ENCODE results near the gene NEUROG1.

NEUROG1 gene

GRCh38 chr5:135571902-135572301 is 36.1 kb upstream of the NEUROG1 start:
- Histone ChIP-seq H3K36me3 (ENCODE audit: insufficient read depth, low read length) (no peaks in the 10 kb centered on the region), H3K9me2 (ENCODE audit: low read depth, low read length) (no peaks in the 10 kb centered on the region), H3K27ac (ENCODE audit: low read depth, low read length, poor library complexity, severe bottlenecking) (no peak overlapping the region), H3K27me3 (ENCODE audit: insufficient read depth, low read length) (no peaks in the 10 kb centered on the region; the same call in 1 of the 2 replicates), H4K20me1 (ENCODE audit: insufficient read depth, low read length) (no peaks in the 10 kb centered on the region), H2AFZ (ENCODE audit: low read length) (no peak overlapping the region), H3K9ac (ENCODE audit: low read length) (no peak overlapping the region), H3F3A (ENCODE audit: insufficient read depth, low read length) (no peaks in the 10 kb centered on the region), H3K4me3 (ENCODE audit: low read depth, low read length, poor library complexity, severe bottlenecking) (no peak overlapping the region), H3K9me3 (ENCODE audit: low read length) (no peaks in the 10 kb centered on the region), H3K4me1 (ENCODE audit: insufficient read depth, low read length, severe bottlenecking) (no peaks in the 10 kb centered on the region), H3K79me2 (ENCODE audit: insufficient read depth, low read length) (no peaks in the 10 kb centered on the region), H3K4me2 (ENCODE audit: low read length) (no peak overlapping the region)
- TF ChIP-seq CTCF (IDR thresholded peaks at IDR 0.05; ENCODE audit: low read length), result no peak
- TF ChIP-seq EZH2 (IDR thresholded peaks at IDR 0.05; ENCODE audit: borderline replicate concordance, low read length), result no peak

- Histone ChIP-seq H3K36me3 (ENCODE audit: insufficient read depth, low read length) (no peaks in the 10 kb centered on the region), H3K27ac (ENCODE audit: low read depth, low read length, poor library complexity, severe bottlenecking) (no peak overlapping the region), H3K9ac (ENCODE audit: low read length) (no peak overlapping the region), H3K4me2 (ENCODE audit: low read length) (no peak overlapping the region), H3F3A (ENCODE audit: insufficient read depth, low read length) (no peaks in the 10 kb centered on the region), H3K4me3 (ENCODE audit: low read depth, low read length, poor library complexity, severe bottlenecking) (no peak overlapping the region), H3K4me1 (ENCODE audit: insufficient read depth, low read length, severe bottlenecking) (no peaks in the 10 kb centered on the region), H3K27me3 (ENCODE audit: insufficient read depth, low read length) (no peaks in the 10 kb centered on the region; the same call in 1 of the 2 replicates), H3K79me2 (ENCODE audit: insufficient read depth, low read length) (no peaks in the 10 kb centered on the region), H3K9me3 (ENCODE audit: low read length) (no peaks in the 10 kb centered on the region), H4K20me1 (ENCODE audit: insufficient read depth, low read length) (no peaks in the 10 kb centered on the region), H2AFZ (ENCODE audit: low read length) (no peak overlapping the region), H3K9me2 (ENCODE audit: low read depth, low read length) (no peaks in the 10 kb centered on the region)
- TF ChIP-seq CTCF (IDR thresholded peaks at IDR 0.05; ENCODE audit: low read length) (no peak), EZH2 (IDR thresholded peaks at IDR 0.05; ENCODE audit: borderline replicate concordance, low read length) (no peak)
Measured at GRCh38 chr5:135571066-135571609, 35.4 kb upstream of the NEUROG1 start.

- peak; percentile 4; the same call in 1 of the 2 replicates for TF ChIP-seq CTCF (IDR thresholded peaks at IDR 0.05; ENCODE audit: low read length)
- TF ChIP-seq EZH2 (IDR thresholded peaks at IDR 0.05; ENCODE audit: borderline replicate concordance, low read length), result no peak
- H3K4me2 ChIP-seq (ENCODE audit: low read length), result no peak overlapping the region
- H3K27ac ChIP-seq (ENCODE audit: low read depth, low read length, poor library complexity, severe bottlenecking), result no peak overlapping the region
- no peaks in the 10 kb centered on the region for H3F3A ChIP-seq (ENCODE audit: insufficient read depth, low read length)
- no peaks in the 10 kb centered on the region for H3K79me2 ChIP-seq (ENCODE audit: insufficient read depth, low read length)
- no peaks in the 10 kb centered on the region for H3K36me3 ChIP-seq (ENCODE audit: insufficient read depth, low read length)
- H2AFZ ChIP-seq (ENCODE audit: low read length), result no peak overlapping the region
- H3K9ac ChIP-seq (ENCODE audit: low read length), result no peak overlapping the region
- no peaks in the 10 kb centered on the region; the same call in 1 of the 2 replicates for H3K27me3 ChIP-seq (ENCODE audit: insufficient read depth, low read length)
- no peaks in the 10 kb centered on the region for H3K9me3 ChIP-seq (ENCODE audit: low read length)
- no peaks in the 10 kb centered on the region for H3K9me2 ChIP-seq (ENCODE audit: low read depth, low read length)
- H4K20me1 ChIP-seq (ENCODE audit: insufficient read depth, low read length), result no peaks in the 10 kb centered on the region
- no peak overlapping the region for H3K4me3 ChIP-seq (ENCODE audit: low read depth, low read length, poor library complexity, severe bottlenecking)
- H3K4me1 ChIP-seq (ENCODE audit: insufficient read depth, low read length, severe bottlenecking), result no peaks in the 10 kb centered on the region
Measured at GRCh38 chr5:135570453-135570764, 34.6 kb upstream of the NEUROG1 start.
